GM12891 (cell line): ENCODE measurements around the gene RAB3A.

Source experiments
- PAX5 ChIP-seq: IDR thresholded peaks from 2 replicates; pipeline ENCODE4 v1.6.1; 2011; ENCODE audit warnings: low read length, moderate library complexity, mild to moderate bottlenecking; ENCODE audit not compliant: insufficient read depth, severe bottlenecking
- POLR2A ChIP-seq: IDR thresholded peaks from 2 replicates; pipeline ENCODE4 v1.6.1; 2011; ENCODE audit warnings: low read depth, low read length, control low read depth
- POLR2AphosphoS5 ChIP-seq: IDR thresholded peaks from 2 replicates; pipeline ENCODE4 v1.6.1; 2011; ENCODE audit warnings: low read depth, low read length, control low read depth
- SPI1 ChIP-seq: IDR thresholded peaks from 2 replicates; pipeline ENCODE4 v1.6.1; 2011; ENCODE audit warnings: low read depth, low read length, control low read depth
- TAF1 ChIP-seq: IDR thresholded peaks from 2 replicates; pipeline ENCODE4 v1.6.1; 2011; ENCODE audit warnings: low read depth, low read length, control low read depth

- no peak for TF ChIP-seq POLR2A
- no peak for TF ChIP-seq POLR2AphosphoS5
- TF ChIP-seq TAF1: no peak
- no peak for TF ChIP-seq SPI1
- TF ChIP-seq PAX5: no peak
Observed at GRCh38 chr19:18251587-18252369, 47.9 kb upstream of the RAB3A start.
